Nephron (organoid): ENCODE data around the gene ZFYVE26.

Source experiments
- H3K27ac Mint-ChIP-seq, 3 experiments: 2 replicates each; pipeline ENCODE4 v1.8.0; 2020; ENCODE audit warnings: mixed read lengths in 3 of 3, mild to moderate bottlenecking in 2 of 3, moderate library complexity in 1 of 3
- H3K27me3 Mint-ChIP-seq: 2 replicates; pipeline ENCODE4 v1.8.0; 2021; ENCODE audit warnings: low read depth, mild to moderate bottlenecking, moderate library complexity, mixed read lengths
- H3K36me3 Mint-ChIP-seq: 2 replicates; pipeline ENCODE4 v1.8.0; 2020; ENCODE audit warnings: low read depth, mixed read lengths
- H3K4me1 Mint-ChIP-seq: 2 replicates; pipeline ENCODE4 v1.8.0; 2020; ENCODE audit warnings: mixed read lengths
- H3K4me3 Mint-ChIP-seq, 3 experiments: 2 replicates each; pipeline ENCODE4 v1.8.0; 2020; ENCODE audit warnings: mild to moderate bottlenecking in 3 of 3, mixed read lengths in 3 of 3, moderate library complexity in 2 of 3
- H3K9me3 Mint-ChIP-seq: 2 replicates; pipeline ENCODE4 v1.8.0; 2020; ENCODE audit warnings: mixed read lengths
- CTCF ChIP-seq, 3 experiments: fragments of 200-600 bp; sonication (generic); IDR thresholded peaks; one replicate each; pipeline ENCODE4 v1.5.0; 2021; ENCODE audit warnings: antibody characterized with exemption in 3 of 3; ENCODE audit not compliant: unreplicated experiment in 3 of 3

Gene ZFYVE26

DNA sequence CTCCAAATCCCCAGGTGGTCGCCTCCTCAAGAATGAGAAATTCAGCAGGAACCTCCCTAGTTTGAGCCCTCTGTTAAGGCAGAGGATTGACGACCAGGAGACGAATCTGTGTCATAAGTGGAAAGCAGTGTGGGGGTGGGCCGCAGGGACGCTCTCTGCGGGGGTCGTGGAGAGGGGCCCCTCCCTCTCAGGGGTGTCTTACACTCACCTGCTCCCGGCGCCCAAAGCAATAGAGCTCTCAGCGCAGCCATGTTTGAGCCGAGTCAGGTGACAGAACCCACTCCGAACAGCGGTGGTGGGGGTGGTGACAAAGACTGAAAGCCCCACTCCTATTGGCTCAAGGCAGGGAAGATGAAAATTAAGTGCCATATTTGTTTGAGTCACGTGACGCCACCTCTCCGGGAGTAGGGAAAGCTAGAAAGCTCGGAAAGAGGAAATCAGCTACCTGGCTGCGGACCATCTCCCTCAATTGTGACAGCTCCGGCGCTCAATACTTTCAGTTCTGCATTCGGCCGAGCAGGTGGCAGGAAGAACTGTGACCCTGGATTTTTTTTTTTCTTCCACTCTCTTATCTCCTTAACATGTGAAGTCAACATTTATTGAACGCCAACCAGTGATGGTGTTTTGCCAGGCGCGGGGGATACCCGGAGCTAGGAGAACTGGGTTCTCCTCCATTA is at the start of gene ZFYVE26:
TSS of gene ZFYVE26 (minus strand) at position 265 of the 677 bp plus-strand sequence. CDS start 627 bp downstream, outside the sequence.
- H3K4me1 Mint-ChIP-seq: peaks cover 32% of the 10 kb centered on the region
- no peaks in the 10 kb centered on the region for H3K27me3 Mint-ChIP-seq
- H3K9me3 Mint-ChIP-seq: no peaks in the 10 kb centered on the region
- H3K36me3 Mint-ChIP-seq: peaks cover 16% of the 10 kb centered on the region
- H3K27ac Mint-ChIP-seq: peak within 1 kb of the TSS; percentile 75 to 95 (median 92)
- TF ChIP-seq CTCF (IDR thresholded peaks at IDR 0.05; ENCODE audit: unreplicated experiment in 3 of 3): no peak
- peak within 1 kb of the TSS; percentile 88 to 98 (median 94) for H3K4me3 Mint-ChIP-seq

DNA sequence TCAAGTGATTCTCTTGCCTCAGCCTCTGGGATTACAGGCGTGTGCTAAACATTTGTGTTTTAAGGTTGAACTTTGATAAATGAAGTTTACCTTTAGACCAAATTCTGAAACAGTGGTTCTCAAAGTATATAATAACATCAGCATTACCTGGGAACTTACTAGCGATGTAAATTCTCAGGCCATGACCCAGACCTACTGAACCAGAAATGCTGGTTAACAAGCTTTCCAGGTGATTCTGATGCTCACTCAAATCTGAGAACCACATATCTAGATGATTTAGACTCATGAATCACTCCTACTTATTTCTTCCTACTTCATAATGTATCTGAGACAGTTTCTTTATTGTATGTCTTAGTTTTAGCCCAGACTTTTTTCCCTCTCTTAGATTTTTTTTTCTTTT is 46.8 kb upstream of the ZFYVE26 start:
- Mint-ChIP-seq H3K36me3 (peaks cover 25% of the 10 kb centered on the region), H3K4me3 (no peak overlapping the region), H3K27me3 (no peaks in the 10 kb centered on the region), H3K4me1 (no peaks in the 10 kb centered on the region), H3K27ac (peak overlapping the region in 1 of 3 experiments; percentile 5), H3K9me3 (peaks cover 9% of the 10 kb centered on the region)
- TF ChIP-seq CTCF (IDR thresholded peaks at IDR 0.05; ENCODE audit: unreplicated experiment in 3 of 3): no peak

GRCh38 chr14:67859169-67859749 is 42.9 kb upstream of the ZFYVE26 start:
- Mint-ChIP-seq H3K4me1 (no peaks in the 10 kb centered on the region), H3K27me3 (no peaks in the 10 kb centered on the region), H3K4me3 (no peak overlapping the region), H3K9me3 (no peaks in the 10 kb centered on the region), H3K27ac (no peak overlapping the region), H3K36me3 (no peaks in the 10 kb centered on the region)
- no peak for TF ChIP-seq CTCF (IDR thresholded peaks at IDR 0.05; ENCODE audit: unreplicated experiment in 3 of 3)

DNA sequence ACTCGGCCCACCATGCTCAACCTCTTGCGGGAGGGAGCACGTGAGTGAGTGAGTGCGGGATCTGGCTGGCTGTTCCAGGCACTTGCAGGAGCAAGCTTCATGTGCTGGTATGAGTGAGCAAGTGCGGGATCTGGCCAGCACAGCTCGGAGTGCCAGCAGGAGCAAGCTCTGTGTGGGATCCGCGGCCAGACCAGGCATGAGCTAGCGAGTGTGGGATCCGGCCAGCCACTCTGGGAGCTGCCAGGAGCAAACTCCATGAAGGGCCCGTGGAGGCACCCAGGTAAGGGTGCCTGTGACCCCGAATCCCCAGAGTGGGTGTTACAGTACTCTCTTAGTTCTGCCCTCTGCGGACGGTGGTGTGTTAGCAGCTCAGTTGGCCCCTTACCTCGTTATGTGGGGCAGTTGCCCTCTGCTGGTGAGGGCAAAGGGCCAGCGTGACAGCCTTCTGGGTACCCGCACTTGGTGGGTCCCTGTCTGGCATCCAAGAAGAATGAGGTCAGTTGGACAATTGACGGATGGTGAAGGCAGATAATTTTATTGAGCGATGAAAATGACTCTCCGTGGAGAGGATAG is 41.5 kb upstream of the ZFYVE26 start:
- H3K36me3 Mint-ChIP-seq: no peaks in the 10 kb centered on the region
- no peaks in the 10 kb centered on the region for H3K9me3 Mint-ChIP-seq
- no peak overlapping the region for H3K27ac Mint-ChIP-seq
- H3K27me3 Mint-ChIP-seq: no peaks in the 10 kb centered on the region
- TF ChIP-seq CTCF (IDR thresholded peaks at IDR 0.05; ENCODE audit: unreplicated experiment in 3 of 3): no peak
- H3K4me3 Mint-ChIP-seq: no peak overlapping the region
- H3K4me1 Mint-ChIP-seq: no peaks in the 10 kb centered on the region

- Mint-ChIP-seq H3K27ac (no peak overlapping the region), H3K4me1 (no peaks in the 10 kb centered on the region), H3K9me3 (no peaks in the 10 kb centered on the region), H3K27me3 (no peaks in the 10 kb centered on the region), H3K36me3 (no peaks in the 10 kb centered on the region), H3K4me3 (no peak overlapping the region)
- no peak for TF ChIP-seq CTCF (IDR thresholded peaks at IDR 0.05; ENCODE audit: unreplicated experiment in 3 of 3)
These were observed 40.4 kb upstream of the ZFYVE26 start for GRCh38 chr14:67856827-67857226.
